SU-DHL-6 (cell line): ENCODE results near the gene MAPK14.
A peak's percentile ranks its signal among the peaks of the same experiment; 100 is the strongest.

ENCODE experiments used
- H2AFZ ChIP-seq: fragments of 200-600 bp; sonication (generic); 2 replicates; pipeline ENCODE4 v1.6.1; 2014; ENCODE audit warnings: low read depth, mild to moderate bottlenecking, moderate library complexity, mixed read lengths, antibody characterized with exemption, low read length; ENCODE audit not compliant: severe bottlenecking
- H3F3A ChIP-seq: fragments of 200-600 bp; shearing (Covaris generic); 2 replicates; pipeline ENCODE4 v1.6.0; 2016; ENCODE audit warnings: antibody characterized with exemption, mild to moderate bottlenecking; ENCODE audit not compliant: insufficient read depth
- H3K27ac ChIP-seq: fragments of 200-600 bp; sonication (generic); 2 replicates; pipeline ENCODE4 v1.5.1; 2016; ENCODE audit warnings: low read depth, mild to moderate bottlenecking, low read length, moderate library complexity, mixed read lengths
- H3K27me3 ChIP-seq: fragments of 200-600 bp; sonication (generic), shearing (Covaris generic); 2 replicates; pipeline ENCODE4 v1.6.0; 2014; ENCODE audit warnings: mild to moderate bottlenecking, low read length
- H3K36me3 ChIP-seq: fragments of 200-600 bp; sonication (generic); 2 replicates; pipeline ENCODE4 v1.6.1; 2014; ENCODE audit warnings: mild to moderate bottlenecking, low read length, mixed read lengths
- H3K4me2 ChIP-seq: fragments of 300-600, 200-600 bp; shearing (Covaris generic), sonication (generic); 2 replicates; pipeline ENCODE4 v1.6.0; 2014; ENCODE audit warnings: low read length, low read depth, mild to moderate bottlenecking; ENCODE audit not compliant: poor library complexity, severe bottlenecking
- H3K4me3 ChIP-seq: fragments of 200-600 bp; sonication (generic); 2 replicates; pipeline ENCODE4 v1.5.1; 2014; ENCODE audit warnings: antibody characterized with exemption, low read length, mild to moderate bottlenecking, mixed read lengths; ENCODE audit not compliant: insufficient read depth, poor library complexity, severe bottlenecking
- H3K79me2 ChIP-seq: fragments of 200-600 bp; sonication (generic); 2 replicates; pipeline ENCODE4 v1.6.1; 2014; ENCODE audit warnings: mild to moderate bottlenecking, low read length, moderate library complexity; ENCODE audit not compliant: insufficient read depth
- H3K9ac ChIP-seq: fragments of 200-600 bp; sonication (generic); 2 replicates; pipeline ENCODE4 v1.7.0; 2014; ENCODE audit warnings: mild to moderate bottlenecking, low read length
- H3K9me2 ChIP-seq: fragments of 200-600 bp; sonication (generic); replicated peaks from 2 replicates; pipeline ENCODE4 v1.6.1; 2014; ENCODE audit warnings: low read length; ENCODE audit not compliant: insufficient read depth
- H3K9me3 ChIP-seq: fragments of 200-600 bp; sonication (generic); 2 replicates; pipeline ENCODE4 v1.6.1; 2014; ENCODE audit warnings: low read length, mixed read lengths; ENCODE audit not compliant: insufficient read depth
- H4K20me1 ChIP-seq: fragments of 200-600 bp; sonication (generic); 2 replicates; pipeline ENCODE4 v1.6.1; 2014; ENCODE audit warnings: low read depth, mild to moderate bottlenecking, antibody characterized with exemption, low read length, moderate library complexity, mixed read lengths
- CTCF ChIP-seq: fragments of 200-600 bp; sonication (generic); IDR thresholded peaks from one replicate; pipeline ENCODE4 v1.5.1; 2017; ENCODE audit warnings: antibody characterized with exemption, mild to moderate bottlenecking, low read length, moderate library complexity; ENCODE audit not compliant: insufficient read depth, poor library complexity, severe bottlenecking
- EZH2phosphoT487 ChIP-seq: fragments of 200-600 bp; sonication (generic), shearing (Covaris generic); conservative IDR thresholded peaks from 2 replicates; pipeline ENCODE4 v1.6.1; 2018; ENCODE audit warnings: mild to moderate bottlenecking, antibody characterized with exemption, low read length, moderate library complexity, mixed read lengths

The MAPK14 gene

GRCh38 chr6:36089048-36089447, 61.4 kb downstream of the MAPK14 start:
- Histone ChIP-seq H3K4me3 (no peak overlapping the region), H3K4me2 (no peak overlapping the region), H4K20me1 (no peaks in the 10 kb centered on the region), H3F3A (peaks cover 25% of the 10 kb centered on the region), H3K27ac (no peak overlapping the region), H3K9me3 (no peaks in the 10 kb centered on the region), H3K9ac (no peak overlapping the region), H3K9me2 (no peaks in the 10 kb centered on the region), H3K79me2 (no peaks in the 10 kb centered on the region), H3K27me3 (no peaks in the 10 kb centered on the region), H3K36me3 (peaks cover 8% of the 10 kb centered on the region), H2AFZ (no peak overlapping the region)
- TF ChIP-seq CTCF (no peak), EZH2phosphoT487 (no peak)

GRCh38 chr6:36094238-36094637, 66.6 kb downstream of the MAPK14 start:
- H3K9me2 ChIP-seq, result no peaks in the 10 kb centered on the region

GRCh38 chr6:36094753-36095496, 67.3 kb downstream of the MAPK14 start:
- no peak overlapping the region for H3K4me3 ChIP-seq
- no peaks in the 10 kb centered on the region for H3K9me3 ChIP-seq
- no peaks in the 10 kb centered on the region for H3K9me2 ChIP-seq
- TF ChIP-seq CTCF, result peak; percentile 99
- no peak for TF ChIP-seq EZH2phosphoT487
- H3K27me3 ChIP-seq, result no peaks in the 10 kb centered on the region
- peak overlapping the region; percentile 39 for H3K4me2 ChIP-seq
- H3K9ac ChIP-seq, result peak overlapping the region; percentile 20
- peaks cover 12% of the 10 kb centered on the region for H3K36me3 ChIP-seq
- H3K27ac ChIP-seq, result peak overlapping the region; percentile 61
- H3F3A ChIP-seq, result peaks cover 27% of the 10 kb centered on the region
- H4K20me1 ChIP-seq, result no peaks in the 10 kb centered on the region
- peak overlapping the region; percentile 60 for H2AFZ ChIP-seq
- H3K79me2 ChIP-seq, result no peaks in the 10 kb centered on the region

More at GRCh38 chr6:36094238-36094637, 66.6 kb downstream of the MAPK14 start:
- no peak overlapping the region for H2AFZ ChIP-seq
- H3K27me3 ChIP-seq, result no peaks in the 10 kb centered on the region
- H4K20me1 ChIP-seq, result no peaks in the 10 kb centered on the region
- no peaks in the 10 kb centered on the region for H3K79me2 ChIP-seq
- no peak overlapping the region for H3K4me2 ChIP-seq
- H3F3A ChIP-seq, result peaks cover 33% of the 10 kb centered on the region
- peak overlapping the region; percentile 20; the same call in 1 of the 2 replicates for H3K9ac ChIP-seq
- no peak overlapping the region for H3K4me3 ChIP-seq
- H3K27ac ChIP-seq, result peak overlapping the region; percentile 61
- no peaks in the 10 kb centered on the region for H3K9me3 ChIP-seq
- TF ChIP-seq CTCF (no peak), EZH2phosphoT487 (no peak)
- H3K36me3 ChIP-seq, result peaks cover 12% of the 10 kb centered on the region
